Inferior parietal cortex (tissue), 1 donor: ENCODE data around the gene NAALADL1.
"Not testable (repeated sequence)": the region's sequence is repeated elsewhere in the genome, so short reads cannot be mapped to it uniquely, and the experiment has no call there.

Source experiments
- DNase-seq: peaks from one replicate; pipeline ENCODE4 v3.0.0-alpha.2; 2016; ENCODE audit errors: extremely low spot score

Gene NAALADL1

GRCh38 chr11:65013888-65014725 lies 44.2 kb downstream of the NAALADL1 start, which contains the start of gene ARL2:
Gene ARL2 (plus strand): TSS chr11:65014160. CDS start chr11:65014208, 48 bp downstream.
- peak; percentile 92 for DNase-seq

GRCh38 chr11:65013130-65013887 lies 45.0 kb downstream of the NAALADL1 start:
- DNase-seq: peak; percentile 86

- no peak for DNase-seq
Observed at GRCh38 chr11:65008873-65009272, 49.5 kb downstream of the NAALADL1 start.

- DNase-seq: no peak
Observed at GRCh38 chr11:65008016-65008415, 50.3 kb downstream of the NAALADL1 start.

- DNase-seq: not testable (repeated sequence)
Observed at GRCh38 chr11:65003968-65004367, 54.4 kb downstream of the NAALADL1 start.

GRCh38 chr11:65003282-65003681 lies 55.1 kb downstream of the NAALADL1 start:
- DNase-seq: no peak

GRCh38 chr11:65002706-65003105 lies 55.6 kb downstream of the NAALADL1 start:
- no peak for DNase-seq

GRCh38 chr11:64999478-64999877 lies 58.9 kb downstream of the NAALADL1 start:
- DNase-seq: no peak

GRCh38 chr11:64998690-64999431 lies 59.5 kb downstream of the NAALADL1 start:
- no peak for DNase-seq

GRCh38 chr11:64998141-64998540 lies 60.2 kb downstream of the NAALADL1 start:
- no peak for DNase-seq

- DNase-seq: peak; percentile 50
Observed at GRCh38 chr11:64996710-64997380, 61.5 kb downstream of the NAALADL1 start, which contains the start of gene BATF2. Gene BATF2 (minus strand): TSS chr11:64996971. CDS start chr11:64996914, 57 bp downstream.

- no peak for DNase-seq
Observed at GRCh38 chr11:64996327-64996709, 62.0 kb downstream of the NAALADL1 start.
